ENCODE results near the gene TERT. TPM values are rescaled to one million over a fixed set of nuclear protein-coding genes. Genes with fewer than 3 reads are reported as not detected.

Gene TERT
- total RNA-seq, 4 donors from 2014 or later: not detected

GRCh38 chr5:1297243-1297642 lies 2.4 kb upstream of the TERT start:
- WGBS, 2 donors (ENCODE audit: low coverage in 1 of 2): 83 to 100% methylated on average over 2 to 4 of the region's 4 CpGs
- no peaks in the 10 kb centered on the region for H3K36me3 ChIP-seq
- peaks cover 35% of the 10 kb centered on the region for H3K27me3 ChIP-seq
- intact Hi-C loops (cut with DNase I; ENCODE audit: low total_unique reads): no loop called here
- H3K4me3 ChIP-seq: no peak overlapping the region
- H3K9me3 ChIP-seq: no peaks in the 10 kb centered on the region
- no peak overlapping the region for H3K27ac ChIP-seq
- TF ChIP-seq CTCF (IDR thresholded peaks at IDR 0.05) (no peak), POLR2AphosphoS5 (IDR thresholded peaks at IDR 0.05) (no peak), EP300 (IDR thresholded peaks at IDR 0.05; ENCODE audit: low read depth) (no peak), POLR2A (IDR thresholded peaks at IDR 0.05) (no peak)
- no peak for DNase-seq
- peaks cover 0 to 11% (median 9%) of the 10 kb centered on the region in 4 donors for H3K4me1 ChIP-seq
- in situ Hi-C loops (cut with MboI; ENCODE audit: low pct_ligation_motif_present in 1 of 4, low pct_unique_long_range_greater_than_20kb in 1 of 4, low sequenced_read_pairs in 3 of 4): no loop called here

- Histone ChIP-seq H3K4me3 (no peak overlapping the region), H3K27me3 (peaks cover 35% of the 10 kb centered on the region), H3K27ac (no peak overlapping the region), H3K9me3 (no peaks in the 10 kb centered on the region), H3K4me1 (peaks cover 0 to 16% (median 9%) of the 10 kb centered on the region in 4 donors), H3K36me3 (no peaks in the 10 kb centered on the region)
- 61% methylated on average over 22 of the region's 22 CpGs; no CpG with 5 or more reads in 1 of the 2 donors for WGBS, 2 donors (ENCODE audit: low coverage in 1 of 2)
- intact Hi-C loops (cut with DNase I; ENCODE audit: low total_unique reads): no loop called here
- TF ChIP-seq POLR2AphosphoS5 (IDR thresholded peaks at IDR 0.05): no peak
- no peak for TF ChIP-seq CTCF (IDR thresholded peaks at IDR 0.05)
- no peak for TF ChIP-seq EP300 (IDR thresholded peaks at IDR 0.05; ENCODE audit: low read depth)
- TF ChIP-seq POLR2A (IDR thresholded peaks at IDR 0.05): no peak
- in situ Hi-C loops (cut with MboI; ENCODE audit: low pct_ligation_motif_present in 1 of 4, low pct_unique_long_range_greater_than_20kb in 1 of 4, low sequenced_read_pairs in 3 of 4): no loop called here
- no peak for DNase-seq
Measured at GRCh38 chr5:1295650-1296037, 776 bp upstream of the TERT start.

- no peak for TF ChIP-seq POLR2A (IDR thresholded peaks at IDR 0.05)
- no peak for TF ChIP-seq CTCF (IDR thresholded peaks at IDR 0.05)
- no peak for TF ChIP-seq POLR2AphosphoS5 (IDR thresholded peaks at IDR 0.05)
- TF ChIP-seq EP300 (IDR thresholded peaks at IDR 0.05; ENCODE audit: low read depth): no peak
- no peaks in the 10 kb centered on the region for H3K36me3 ChIP-seq
- WGBS, 2 donors (ENCODE audit: low coverage in 1 of 2): 38% methylated on average over 36 of the region's 69 CpGs; no CpG with 5 or more reads in 1 of the 2 donors
- no peak for DNase-seq
- intact Hi-C loops (cut with DNase I; ENCODE audit: low total_unique reads) (no loop called here), in situ Hi-C loops (cut with MboI; ENCODE audit: low pct_ligation_motif_present in 1 of 4, low pct_unique_long_range_greater_than_20kb in 1 of 4, low sequenced_read_pairs in 3 of 4) (no loop called here)
- peaks cover 0 to 16% (median 9%) of the 10 kb centered on the region in 4 donors for H3K4me1 ChIP-seq
- H3K4me3 ChIP-seq: peak overlapping the region in 2 of 4 donors; percentile 18 to 29
- H3K9me3 ChIP-seq: no peaks in the 10 kb centered on the region
- H3K27ac ChIP-seq: no peak overlapping the region
- peaks cover 35% of the 10 kb centered on the region for H3K27me3 ChIP-seq
Measured at GRCh38 chr5:1294206-1294834, 548 bp downstream of the TERT start.

- Histone ChIP-seq H3K4me1 (peaks cover 0 to 16% (median 9%) of the 10 kb centered on the region in 4 donors), H3K4me3 (no peak overlapping the region), H3K36me3 (no peaks in the 10 kb centered on the region), H3K27ac (no peak overlapping the region), H3K27me3 (peaks cover 36% of the 10 kb centered on the region), H3K9me3 (no peaks in the 10 kb centered on the region)
- 94% methylated on average over 60 of the region's 60 CpGs; no CpG with 5 or more reads in 1 of the 2 donors for WGBS, 2 donors (ENCODE audit: low coverage in 1 of 2)
- TF ChIP-seq POLR2A (IDR thresholded peaks at IDR 0.05) (no peak), POLR2AphosphoS5 (IDR thresholded peaks at IDR 0.05) (no peak), EP300 (IDR thresholded peaks at IDR 0.05; ENCODE audit: low read depth) (no peak), CTCF (IDR thresholded peaks at IDR 0.05) (no peak)
- in situ Hi-C loops (cut with MboI; ENCODE audit: low pct_ligation_motif_present in 1 of 4, low pct_unique_long_range_greater_than_20kb in 1 of 4, low sequenced_read_pairs in 3 of 4) (no loop called here), intact Hi-C loops (cut with DNase I; ENCODE audit: low total_unique reads) (no loop called here)
- no peak for DNase-seq
Measured at GRCh38 chr5:1293416-1294205, 1.3 kb downstream of the TERT start.
